ENCODE results near the gene POLR2M.

- TF ChIP-seq CTCF (conservative IDR thresholded peaks at IDR 0.05) (no peak), EZH2 (IDR thresholded peaks at IDR 0.05; ENCODE audit: low read depth) (no peak)
These were observed 12.2 kb upstream of the POLR2M start for GRCh38 chr15:57694279-57694678.

Data from PC-9 (cell line).